ENCODE data around the gene PDE1C.
"Not testable (repeated sequence)": the region's sequence is repeated elsewhere in the genome, so short reads cannot be mapped to it uniquely, and the experiment has no call there.

The PDE1C gene

GRCh38 chr7:32070406-32071360 is at the start of gene PDE1C:
Gene PDE1C (minus strand): TSS chr7:32070407.
- no peak for DNase-seq

GRCh38 chr7:32119790-32120196 is 49.6 kb upstream of the PDE1C start:
- DNase-seq, result no peak

- DNase-seq, result no peak
These were observed 47.6 kb upstream of the PDE1C start for GRCh38 chr7:32117837-32118236.

- no peak for DNase-seq
These were observed 46.2 kb upstream of the PDE1C start for GRCh38 chr7:32116436-32116835.

- no peak for DNase-seq
These were observed 45.6 kb upstream of the PDE1C start for GRCh38 chr7:32115831-32116230.

GRCh38 chr7:32108651-32109050 is 38.4 kb upstream of the PDE1C start:
- no peak for DNase-seq

GRCh38 chr7:32104766-32105165 is 34.6 kb upstream of the PDE1C start:
- DNase-seq, result no peak

GRCh38 chr7:32103361-32103760 is 33.2 kb upstream of the PDE1C start:
- DNase-seq, result no peak

- DNase-seq, result no peak
These were observed 32.2 kb upstream of the PDE1C start for GRCh38 chr7:32102432-32102873.

- no peak for DNase-seq
These were observed 30.2 kb upstream of the PDE1C start for GRCh38 chr7:32100407-32100907.

- DNase-seq, result no peak
These were observed 24.3 kb upstream of the PDE1C start for GRCh38 chr7:32094516-32094915.

GRCh38 chr7:32093415-32094408 is 23.5 kb upstream of the PDE1C start:
- DNase-seq, result no peak

- no peak for DNase-seq
These were observed 22.1 kb upstream of the PDE1C start for GRCh38 chr7:32092346-32092745.

GRCh38 chr7:32091608-32092210 is 21.5 kb upstream of the PDE1C start:
- DNase-seq, result no peak

GRCh38 chr7:32089678-32090077 is 19.5 kb upstream of the PDE1C start:
- no peak for DNase-seq

- DNase-seq, result no peak
These were observed 19.0 kb upstream of the PDE1C start for GRCh38 chr7:32089256-32089655.

- no peak for DNase-seq
These were observed 18.3 kb upstream of the PDE1C start for GRCh38 chr7:32088451-32088881.

GRCh38 chr7:32079510-32079909 is 9.3 kb upstream of the PDE1C start:
- DNase-seq, result no peak

- DNase-seq, result no peak
These were observed 8.6 kb upstream of the PDE1C start for GRCh38 chr7:32078824-32079223.

- DNase-seq, result no peak
These were observed 7.6 kb upstream of the PDE1C start for GRCh38 chr7:32077806-32078205.

- DNase-seq, result not testable (repeated sequence)
These were observed 6.6 kb upstream of the PDE1C start for GRCh38 chr7:32076802-32077201.

- no peak for DNase-seq
These were observed 5.4 kb upstream of the PDE1C start for GRCh38 chr7:32075612-32076011.
